Measurements from ENCODE around the gene TBX4. TPM values are rescaled to one million over a fixed set of nuclear protein-coding genes. Genes with fewer than 3 reads are reported as not detected.

Gene TBX4
- total and polyA plus RNA-seq, 2 of the 13 experiments (the other 11 are each of a cell fraction or from before 2014, with no cell fraction given), result 0.11 to 1.1 TPM

GRCh38 chr17:61494325-61495160, 42.3 kb downstream of the TBX4 start (continued):
- TF ChIP-seq ZNF407 (CRISPR knock-in tag; IDR thresholded peaks at IDR 0.05; ENCODE audit: not compliant biosample characterization), result peak; percentile 66
- TF ChIP-seq HOXA3 (CRISPR knock-in tag; IDR thresholded peaks at IDR 0.05), result no peak; the same call in 1 of the 2 replicates
- TF ChIP-seq ZNF672 (CRISPR knock-in tag; IDR thresholded peaks at IDR 0.05), result no peak
- TF ChIP-seq RELA (CRISPR knock-in tag; IDR thresholded peaks at IDR 0.05), result peak; percentile 92
- no peak for TF ChIP-seq TERF1 (CRISPR knock-in tag; IDR thresholded peaks at IDR 0.05)
- TF ChIP-seq DPF2 (CRISPR knock-in tag; IDR thresholded peaks at IDR 0.05; ENCODE audit: borderline replicate concordance, low read depth), result no peak
- TF ChIP-seq HNF4A (CRISPR knock-in tag; IDR thresholded peaks at IDR 0.05), result peak; percentile 82
- 0 out of 2 replicates have a peak, but pooled peaks have one; percentile 18 for TF ChIP-seq ZNF580 (CRISPR knock-in tag; IDR thresholded peaks at IDR 0.05; ENCODE audit: borderline replicate concordance, low read depth)
- TF ChIP-seq GPN1 (CRISPR knock-in tag; IDR thresholded peaks at IDR 0.05; ENCODE audit: borderline replicate concordance), result no peak
- TF ChIP-seq HMG20B (CRISPR knock-in tag; conservative IDR thresholded peaks at IDR 0.05), result 0 out of 2 replicates have a peak, but pooled peaks have one; percentile 38
- TF ChIP-seq CREM (IDR thresholded peaks at IDR 0.05), result 0 out of 2 replicates have a peak, but pooled peaks have one; percentile 29
- TF ChIP-seq CREM (CRISPR knock-in tag; IDR thresholded peaks at IDR 0.05), result no peak
- TF ChIP-seq IKZF1 (IDR thresholded peaks at IDR 0.05), result no peak

Data from HepG2 (cell line).